ENCODE results near the gene LRP1B.

Gene LRP1B

GRCh38 chr2:140679752-140680151, 1451.1 kb downstream of the LRP1B start:
- TF ChIP-seq PATZ1 (CRISPR knock-in tag; IDR thresholded peaks at IDR 0.05; ENCODE audit: borderline replicate concordance) (no peak), CSDC2 (CRISPR knock-in tag; IDR thresholded peaks at IDR 0.05) (no peak), TOX (CRISPR knock-in tag; IDR thresholded peaks at IDR 0.05; ENCODE audit: borderline replicate concordance) (no peak), TSHZ2 (CRISPR knock-in tag; IDR thresholded peaks at IDR 0.05) (no peak), CSRNP3 (CRISPR knock-in tag; IDR thresholded peaks at IDR 0.05) (no peak), ESRRG (CRISPR knock-in tag; IDR thresholded peaks at IDR 0.05) (no peak), ISL1 (CRISPR knock-in tag; IDR thresholded peaks at IDR 0.05) (no peak), ZC3H10 (CRISPR knock-in tag; IDR thresholded peaks at IDR 0.05) (no peak), PPARA (CRISPR knock-in tag; IDR thresholded peaks at IDR 0.05; ENCODE audit: borderline replicate concordance) (no peak), ZNF565 (CRISPR knock-in tag; conservative IDR thresholded peaks at IDR 0.05; ENCODE audit: low read depth) (no peak), CREB5 (CRISPR knock-in tag; IDR thresholded peaks at IDR 0.05; ENCODE audit: low read depth) (no peak), POU6F1 (CRISPR knock-in tag; IDR thresholded peaks at IDR 0.05; ENCODE audit: borderline replicate concordance, low read depth) (no peak), ZFP3 (CRISPR knock-in tag; IDR thresholded peaks at IDR 0.05) (no peak), ZNF70 (CRISPR knock-in tag; IDR thresholded peaks at IDR 0.05) (no peak)
- no peak for ATAC-seq

GRCh38 chr2:140669911-140670310, 1460.9 kb downstream of the LRP1B start:
- no peak for ATAC-seq
- TF ChIP-seq ZFP30 (CRISPR knock-in tag; IDR thresholded peaks at IDR 0.05) (no peak), OSR1 (CRISPR knock-in tag; IDR thresholded peaks at IDR 0.05) (no peak), ISL1 (CRISPR knock-in tag; IDR thresholded peaks at IDR 0.05) (no peak), ZNF70 (CRISPR knock-in tag; IDR thresholded peaks at IDR 0.05) (no peak), PPARA (CRISPR knock-in tag; IDR thresholded peaks at IDR 0.05; ENCODE audit: borderline replicate concordance) (no peak), ARNTL (CRISPR knock-in tag; IDR thresholded peaks at IDR 0.05; ENCODE audit: borderline replicate concordance, low read depth) (no peak), RARB (CRISPR knock-in tag; IDR thresholded peaks at IDR 0.05) (no peak), GLIS3 (CRISPR knock-in tag; IDR thresholded peaks at IDR 0.05) (no peak), TOX (CRISPR knock-in tag; IDR thresholded peaks at IDR 0.05; ENCODE audit: borderline replicate concordance) (no peak), TSHZ2 (CRISPR knock-in tag; IDR thresholded peaks at IDR 0.05) (no peak), ZC3H10 (CRISPR knock-in tag; IDR thresholded peaks at IDR 0.05) (no peak)

All from SK-N-SH treated with all-trans-retinoic acid at 6 μM for 48 hours (cell line).